ENCODE results near the gene ARFGAP3. TPM values are rescaled to one million over a fixed set of nuclear protein-coding genes. Genes with fewer than 3 reads are reported as not detected.
A peak's percentile ranks its signal among the peaks of the same experiment; 100 is the strongest.

The ARFGAP3 gene
- total and polyA plus RNA-seq, 2 experiments from 2014 or later, result 14.8 to 19.1 TPM

- Histone ChIP-seq H3K4me1 (ENCODE audit: insufficient read depth) (no peaks in the 10 kb centered on the region; the same call in 1 of the 2 replicates), H3K36me3 (ENCODE audit: insufficient read depth) (peaks cover 4% of the 10 kb centered on the region; the same call in 1 of the 2 replicates), H3K27ac (ENCODE audit: low read depth) (no peak overlapping the region), H4K20me1 (replicated peaks; ENCODE audit: insufficient read depth) (peaks cover 16% of the 10 kb centered on the region), H2AFZ (no peak overlapping the region), H3K4me3 (no peak overlapping the region), H3K27me3 (ENCODE audit: insufficient read depth) (no peaks in the 10 kb centered on the region), H3K4me2 (no peak overlapping the region), H3F3A (replicated peaks; ENCODE audit: low read depth) (no peaks in the 10 kb centered on the region), H3K79me2 (replicated peaks; ENCODE audit: insufficient read depth) (peaks cover 12% of the 10 kb centered on the region), H3K9me2 (ENCODE audit: insufficient read depth) (no peaks in the 10 kb centered on the region)
- Mint-ChIP-seq H3K4me1 (peaks cover 21% of the 10 kb centered on the region), H3K36me3 (ENCODE audit: low read depth) (peaks cover 22% of the 10 kb centered on the region), H3K27ac (peak overlapping the region; percentile 86), H3K27me3 (ENCODE audit: insufficient read depth, low read depth, poor library complexity) (peaks cover 6% of the 10 kb centered on the region), H3K4me3 (no peak overlapping the region), H3K9me3 (no peaks in the 10 kb centered on the region)
- ATAC-seq (no peak), DNase-seq (ENCODE audit: low spot score) (no peak)
- TF ChIP-seq ZNF331 (CRISPR knock-in tag; IDR thresholded peaks at IDR 0.05; ENCODE audit: low read depth) (no peak), POLR2AphosphoS5 (IDR thresholded peaks at IDR 0.05; ENCODE audit: low read depth) (no peak), NANOG (IDR thresholded peaks at IDR 0.05; ENCODE audit: borderline replicate concordance) (no peak), ZNF462 (CRISPR knock-in tag; IDR thresholded peaks at IDR 0.05) (no peak)
These were observed 35.1 kb upstream of the ARFGAP3 start for GRCh38 chr22:42892156-42892555.

GRCh38 chr22:42891696-42892095, 34.6 kb upstream of the ARFGAP3 start:
- H3K27me3 ChIP-seq (ENCODE audit: insufficient read depth), result no peaks in the 10 kb centered on the region
- peaks cover 20% of the 10 kb centered on the region for H3K4me1 Mint-ChIP-seq
- ATAC-seq (no peak), DNase-seq (ENCODE audit: low spot score) (no peak)
- H3K36me3 Mint-ChIP-seq (ENCODE audit: low read depth), result peaks cover 22% of the 10 kb centered on the region
- H3K27ac ChIP-seq (ENCODE audit: low read depth), result no peak overlapping the region
- H3K36me3 ChIP-seq (ENCODE audit: insufficient read depth), result peaks cover 4% of the 10 kb centered on the region; the same call in 1 of the 2 replicates
- H3K27ac Mint-ChIP-seq, result peak overlapping the region; percentile 86; the same call in 1 of the 2 replicates
- no peaks in the 10 kb centered on the region for H3F3A ChIP-seq (replicated peaks; ENCODE audit: low read depth)
- no peaks in the 10 kb centered on the region for H3K9me2 ChIP-seq (ENCODE audit: insufficient read depth)
- H3K79me2 ChIP-seq (replicated peaks; ENCODE audit: insufficient read depth), result peaks cover 7% of the 10 kb centered on the region
- peaks cover 13% of the 10 kb centered on the region for H4K20me1 ChIP-seq (replicated peaks; ENCODE audit: insufficient read depth)
- H3K4me1 ChIP-seq (ENCODE audit: insufficient read depth), result no peaks in the 10 kb centered on the region; the same call in 1 of the 2 replicates
- no peak overlapping the region for H3K4me3 Mint-ChIP-seq
- H3K27me3 Mint-ChIP-seq (ENCODE audit: insufficient read depth, low read depth, poor library complexity), result peaks cover 6% of the 10 kb centered on the region
- H3K4me3 ChIP-seq, result no peak overlapping the region
- no peak overlapping the region for H3K4me2 ChIP-seq
- no peaks in the 10 kb centered on the region for H3K9me3 Mint-ChIP-seq
- H2AFZ ChIP-seq, result no peak overlapping the region
- TF ChIP-seq EZH2 (IDR thresholded peaks at IDR 0.05; ENCODE audit: low read depth, unreplicated experiment), result no peak
- no peak for TF ChIP-seq ETS1 (IDR thresholded peaks at IDR 0.05)
- no peak for TF ChIP-seq ZNF331 (CRISPR knock-in tag; IDR thresholded peaks at IDR 0.05; ENCODE audit: low read depth)

Measured in GM23338 (cell line).